HEK293 (cell line): ENCODE results near the gene SAMD14.
A peak's percentile ranks its signal among the peaks of the same experiment; 100 is the strongest.

ENCODE experiments used
- CTCF ChIA-PET: fragments of 350-600 bp; formaldehyde crosslinking; extraction: SDS; loops from one replicate; lab custom pipeline; 2021; ENCODE audit warnings: antibody characterized with exemption; lab: Yijun Ruan, JAX
- POLR2A ChIA-PET: fragments of 300-600 bp; formaldehyde crosslinking; extraction: SDS; loops from one replicate; lab custom pipeline; 2020; ENCODE audit warnings: antibody characterized with exemption, inconsistent platforms; lab: Yijun Ruan, JAX
- H3K27ac ChIP-seq: fragments of 200-500 bp; sonication (Bioruptor generic); 2 replicates; pipeline ENCODE4 v1.5.1; 2014; ENCODE audit warnings: low read depth, low read length, control low read depth, inconsistent platforms; ENCODE audit errors: extremely low read depth
- H3K36me3 ChIP-seq, 2 experiments: fragments of 200-500 bp in 1 of 2; sonication (Bioruptor generic) in 1 of 2; 1 replicate in 1 of 2; 2 replicates in 1 of 2; pipeline ENCODE4 v1.5.1; 2014 to 2017; ENCODE audit warnings: inconsistent platforms in 2 of 2, low read length in 2 of 2; ENCODE audit not compliant: control insufficient read depth in 2 of 2, insufficient read depth in 1 of 2
- H3K4me1 ChIP-seq: fragments of 200-500 bp; sonication (Bioruptor generic); 2 replicates; pipeline ENCODE4 v1.5.1; 2014; ENCODE audit warnings: mild to moderate bottlenecking, low read length, inconsistent platforms; ENCODE audit not compliant: control insufficient read depth, insufficient read depth
- H3K4me3 ChIP-seq: 2 replicates; pipeline ENCODE4 v1.5.1; 2011; ENCODE audit warnings: low read depth, mild to moderate bottlenecking, control low read depth, low read length, moderate library complexity
- H3K9me3 ChIP-seq: fragments of 200-500 bp; sonication (Bioruptor generic); 2 replicates; pipeline ENCODE4 v1.5.1; 2014; ENCODE audit warnings: low read depth, low read length, inconsistent platforms; ENCODE audit not compliant: control insufficient read depth, insufficient read depth
- CTCF ChIP-seq: fragments of 450-650 bp; formaldehyde crosslinking; IDR thresholded peaks from 2 replicates; pipeline ENCODE4 v1.5.1; 2016; ENCODE audit warnings: missing biosample characterization, missing genetic modification characterization
- GLI4 ChIP-seq: fragments of 450-650 bp; formaldehyde crosslinking; IDR thresholded peaks from 2 replicates; pipeline ENCODE4 v1.5.1; 2016; ENCODE audit warnings: missing biosample characterization, missing genetic modification characterization
- GLIS1 ChIP-seq: fragments of 450-650 bp; formaldehyde crosslinking; IDR thresholded peaks from 2 replicates; pipeline ENCODE4 v1.5.1; 2016; ENCODE audit warnings: missing biosample characterization, missing genetic modification characterization
- GLIS2 ChIP-seq: fragments of 450-650 bp; formaldehyde crosslinking; IDR thresholded peaks from 2 replicates; pipeline ENCODE4 v1.5.1; 2016; ENCODE audit warnings: missing biosample characterization, missing genetic modification characterization
- IKZF3 ChIP-seq: fragments of 450-650 bp; IDR thresholded peaks from 2 replicates; pipeline ENCODE4 v1.5.0; 2018; ENCODE audit warnings: missing biosample characterization, mild to moderate bottlenecking, missing genetic modification characterization, moderate library complexity
- PRDM10 ChIP-seq: fragments of 450-650 bp; formaldehyde crosslinking; IDR thresholded peaks from 2 replicates; pipeline ENCODE4 v1.5.1; 2016; ENCODE audit warnings: missing biosample characterization, missing genetic modification characterization
- RBAK ChIP-seq: fragments of 450-650 bp; formaldehyde crosslinking; IDR thresholded peaks from 2 replicates; pipeline ENCODE4 v1.5.1; 2016; ENCODE audit warnings: missing biosample characterization, missing genetic modification characterization
- YY1 ChIP-seq: fragments of 450-650 bp; formaldehyde crosslinking; IDR thresholded peaks from 2 replicates; pipeline ENCODE4 v1.5.1; 2018; ENCODE audit warnings: missing biosample characterization, missing genetic modification characterization
- ZBTB10 ChIP-seq: fragments of 450-650 bp; formaldehyde crosslinking; IDR thresholded peaks from 2 replicates; pipeline ENCODE4 v1.5.1; 2016; ENCODE audit warnings: missing biosample characterization, missing genetic modification characterization
- ZBTB17 ChIP-seq: fragments of 450-650 bp; formaldehyde crosslinking; IDR thresholded peaks from 2 replicates; pipeline ENCODE4 v1.5.1; 2016; ENCODE audit warnings: missing biosample characterization, missing genetic modification characterization
- ZNF121 ChIP-seq: fragments of 450-650 bp; formaldehyde crosslinking; IDR thresholded peaks from 2 replicates; pipeline ENCODE4 v1.5.1; 2016; ENCODE audit warnings: missing biosample characterization, missing genetic modification characterization
- ZNF2 ChIP-seq: fragments of 450-650 bp; formaldehyde crosslinking; IDR thresholded peaks from 2 replicates; pipeline ENCODE4 v1.5.1; 2016; ENCODE audit warnings: missing biosample characterization, missing genetic modification characterization
- ZNF214 ChIP-seq: fragments of 450-650 bp; formaldehyde crosslinking; IDR thresholded peaks from 2 replicates; pipeline ENCODE4 v1.5.1; 2017; ENCODE audit warnings: missing biosample characterization, mild to moderate bottlenecking, missing genetic modification characterization, borderline replicate concordance
- ZNF239 ChIP-seq: fragments of 450-650 bp; formaldehyde crosslinking; IDR thresholded peaks from 2 replicates; pipeline ENCODE4 v1.5.1; 2016; ENCODE audit warnings: missing biosample characterization, missing genetic modification characterization
- ZNF248 ChIP-seq: fragments of 450-650 bp; formaldehyde crosslinking; IDR thresholded peaks from 2 replicates; pipeline ENCODE4 v1.5.1; 2017; ENCODE audit warnings: missing biosample characterization, missing genetic modification characterization
- ZNF274 ChIP-seq, 2 experiments: fragments of 200-500 bp in 1 of 2; fragments of 450-650 bp in 1 of 2; sonication (Bioruptor generic) in 1 of 2; formaldehyde crosslinking in 1 of 2; IDR thresholded peaks; 2 replicates each; pipeline versions ENCODE4 v1.5.1 to v1.6.1; 2014 to 2016; ENCODE audit warnings: borderline replicate concordance in 1 of 2, inconsistent platforms in 1 of 2, low read length in 1 of 2, missing biosample characterization in 1 of 2, missing genetic modification characterization in 1 of 2
- ZNF473 ChIP-seq: fragments of 450-650 bp; formaldehyde crosslinking; IDR thresholded peaks from 2 replicates; pipeline ENCODE4 v1.5.1; 2017; ENCODE audit warnings: missing biosample characterization, missing genetic modification characterization
- ZNF600 ChIP-seq: fragments of 450-650 bp; formaldehyde crosslinking; IDR thresholded peaks from 2 replicates; pipeline ENCODE4 v1.5.1; 2016; ENCODE audit warnings: missing biosample characterization, missing genetic modification characterization
- ZNF626 ChIP-seq: fragments of 450-650 bp; sonication (Bioruptor Pico); formaldehyde crosslinking; IDR thresholded peaks from 2 replicates; pipeline ENCODE4 v1.5.1; 2018; ENCODE audit warnings: missing biosample characterization, missing genetic modification characterization, inconsistent platforms
- ZNF645 ChIP-seq: fragments of 450-650 bp; formaldehyde crosslinking; IDR thresholded peaks from 2 replicates; pipeline ENCODE4; 2016; ENCODE audit warnings: missing biosample characterization, missing genetic modification characterization
- ZNF654 ChIP-seq: fragments of 450-650 bp; formaldehyde crosslinking; IDR thresholded peaks from 2 replicates; pipeline ENCODE4 v1.5.1; 2016; ENCODE audit warnings: low read depth, missing biosample characterization, missing genetic modification characterization
- ZNF692 ChIP-seq: fragments of 450-650 bp; formaldehyde crosslinking; IDR thresholded peaks from 2 replicates; pipeline ENCODE4 v1.5.1; 2016; ENCODE audit warnings: missing biosample characterization, missing genetic modification characterization
- ZNF704 ChIP-seq: fragments of 450-650 bp; formaldehyde crosslinking; IDR thresholded peaks from 2 replicates; pipeline ENCODE4 v1.5.1; 2016; ENCODE audit warnings: missing biosample characterization, missing genetic modification characterization

The SAMD14 gene

GRCh38 chr17:50087912-50088405 is 42.0 kb downstream of the SAMD14 start (continued):
- no peak for TF ChIP-seq ZNF214 (tag by site-specific recombination)
- no peak for TF ChIP-seq PRDM10 (tag by site-specific recombination)
- TF ChIP-seq ZNF2 (tag by site-specific recombination): no peak
- TF ChIP-seq ZNF274 (IDR thresholded peaks at IDR 0.05; ENCODE audit: low read length): no peak
- TF ChIP-seq ZNF274 (tag by site-specific recombination; IDR thresholded peaks at IDR 0.05; ENCODE audit: borderline replicate concordance): no peak
- no peak for TF ChIP-seq YY1 (tag by site-specific recombination)

- POLR2A ChIA-PET: interaction anchor here (1.3 kb wide), 1 partner anchor 32 kb away, joined by 6 read pairs; the partner anchor contains the start of gene ITGA3
- Histone ChIP-seq H3K27ac (no peak overlapping the region), H3K36me3 (peaks cover 0 to 5% of the 10 kb centered on the region in 2 experiments; a peak in 2 of 3 replicates), H3K4me3 (no peak overlapping the region), H3K4me1 (no peaks in the 10 kb centered on the region), H3K9me3 (no peaks in the 10 kb centered on the region)
- CTCF ChIA-PET: interaction anchor here (0.6 to 3.7 kb wide), 55 partner anchors 10 to 675 kb away, joined by 3 to 171 read pairs (median 4); partner anchors contain the start of genes DLX3, ITGA3, PDK2 and SLC35B1
- peak; percentile 76 for TF ChIP-seq IKZF3 (tag by site-specific recombination)
- TF ChIP-seq ZNF239 (tag by site-specific recombination): no peak
- peak; percentile 47; the same call in 1 of the 2 replicates for TF ChIP-seq ZNF692
- TF ChIP-seq ZNF2 (tag by site-specific recombination): peak; percentile 43; the same call in 1 of the 2 replicates
- TF ChIP-seq ZNF645 (tag by site-specific recombination): no peak
- TF ChIP-seq GLIS1 (tag by site-specific recombination): peak; percentile 39; the same call in 1 of the 2 replicates
- TF ChIP-seq ZNF473 (tag by site-specific recombination): no peak
- peak; percentile 87 for TF ChIP-seq ZNF121 (tag by site-specific recombination)
- TF ChIP-seq ZBTB17 (tag by site-specific recombination): 0 out of 2 replicates have a peak, but pooled peaks have one; percentile 36
- peak; percentile 38; the same call in 1 of the 2 replicates for TF ChIP-seq GLIS2 (tag by site-specific recombination)
- 0 out of 2 replicates have a peak, but pooled peaks have one; percentile 38 for TF ChIP-seq ZNF600 (tag by site-specific recombination)
- no peak for TF ChIP-seq GLI4 (tag by site-specific recombination)
- peak; percentile 91 for TF ChIP-seq CTCF (tag by site-specific recombination)
- no peak for TF ChIP-seq ZNF626 (tag by site-specific recombination)
- no peak for TF ChIP-seq ZNF704
- no peak for TF ChIP-seq ZBTB10
- no peak for TF ChIP-seq RBAK (tag by site-specific recombination)
- TF ChIP-seq ZNF248 (tag by site-specific recombination): no peak
- TF ChIP-seq ZNF654: peak; percentile 92
Observed at GRCh38 chr17:50087246-50087911, 42.6 kb downstream of the SAMD14 start.
